Measurements from ENCODE around the gene COL18A1. TPM values are rescaled to one million over a fixed set of nuclear protein-coding genes. Genes with fewer than 3 reads are reported as not detected.

COL18A1 gene
- total and polyA plus RNA-seq, 9 of the 15 experiments (the other 6 are each of a cell fraction or from before 2014, with no cell fraction given) = 0.14 to 16.4 (median 2.0) TPM

DNA sequence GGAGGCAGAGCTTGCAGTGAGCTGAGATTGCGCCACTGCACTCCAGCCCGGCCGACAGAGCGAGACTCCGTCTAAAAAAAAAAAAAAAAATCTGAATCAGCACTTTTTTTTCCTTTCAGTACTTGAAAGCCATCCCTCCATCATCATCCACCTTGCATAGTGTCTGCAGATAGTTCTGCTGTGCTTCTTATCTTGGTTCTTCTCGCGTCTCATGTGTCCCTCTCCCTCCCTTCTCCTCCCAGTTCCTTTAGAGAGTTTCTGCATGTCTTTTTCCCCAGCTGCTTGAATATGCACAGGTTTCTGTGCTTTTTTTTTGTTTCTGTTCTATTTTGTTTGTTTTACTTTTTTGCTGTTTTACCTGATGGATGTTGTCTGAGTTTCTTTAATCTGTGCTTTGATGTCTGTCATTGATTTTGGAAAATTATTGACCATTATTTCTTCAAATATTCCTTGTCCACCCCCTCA is 3.9 kb upstream of the COL18A1 start (continued):
- TF ChIP-seq ZNF318 (IDR thresholded peaks at IDR 0.05; ENCODE audit: borderline replicate concordance in 1 of 2, low read depth in 1 of 2) (no peak), ZNF143 (CRISPR knock-in tag; IDR thresholded peaks at IDR 0.05) (no peak), SOX6 (IDR thresholded peaks at IDR 0.05) (no peak), ZNF217 (CRISPR knock-in tag; IDR thresholded peaks at IDR 0.05) (no peak), HLTF (IDR thresholded peaks at IDR 0.05) (no peak; the same call in 1 of the 2 replicates), GATAD2B (IDR thresholded peaks at IDR 0.05; ENCODE audit: borderline replicate concordance) (no peak), ZNF324 (CRISPR knock-in tag; IDR thresholded peaks at IDR 0.05) (no peak), ZFX (CRISPR knock-in tag; IDR thresholded peaks at IDR 0.05) (no peak), MAFK (IDR thresholded peaks at IDR 0.05; ENCODE audit: low read length) (peak; percentile 90), CAMTA2 (CRISPR knock-in tag; conservative IDR thresholded peaks at IDR 0.05) (no peak), ZZZ3 (IDR thresholded peaks at IDR 0.05) (no peak), FOS (IDR thresholded peaks at IDR 0.05; ENCODE audit: extremely low read depth, insufficient read length) (no peak), GABPB2 (CRISPR knock-in tag; conservative IDR thresholded peaks at IDR 0.05) (no peak), ZNF175 (CRISPR knock-in tag; IDR thresholded peaks at IDR 0.05; ENCODE audit: low read depth) (no peak), RFX7 (CRISPR knock-in tag; IDR thresholded peaks at IDR 0.05) (no peak), ZNF12 (CRISPR knock-in tag; IDR thresholded peaks at IDR 0.05) (no peak), ZNF436 (CRISPR knock-in tag; IDR thresholded peaks at IDR 0.05) (no peak), EHMT2 (IDR thresholded peaks at IDR 0.05) (peak; percentile 84), PRMT5 (CRISPR knock-in tag; IDR thresholded peaks at IDR 0.05) (no peak), FOXA3 (CRISPR knock-in tag; conservative IDR thresholded peaks at IDR 0.05 in 1 of 2, IDR thresholded peaks at IDR 0.05 in 1 of 2) (no peak)
- TF ChIP-seq, protein P1, sequence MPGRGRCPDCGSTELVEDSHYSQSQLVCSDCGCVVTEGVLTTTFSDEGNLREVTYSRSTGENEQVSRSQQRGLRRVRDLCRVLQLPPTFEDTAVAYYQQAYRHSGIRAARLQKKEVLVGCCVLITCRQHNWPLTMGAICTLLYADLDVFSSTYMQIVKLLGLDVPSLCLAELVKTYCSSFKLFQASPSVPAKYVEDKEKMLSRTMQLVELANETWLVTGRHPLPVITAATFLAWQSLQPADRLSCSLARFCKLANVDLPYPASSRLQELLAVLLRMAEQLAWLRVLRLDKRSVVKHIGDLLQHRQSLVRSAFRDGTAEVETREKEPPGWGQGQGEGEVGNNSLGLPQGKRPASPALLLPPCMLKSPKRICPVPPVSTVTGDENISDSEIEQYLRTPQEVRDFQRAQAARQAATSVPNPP (IDR thresholded peaks at IDR 0.05; ENCODE audit: borderline replicate concordance, insufficient read depth, insufficient read length) = no peak
